Activated CD4-positive, alpha-beta memory T cell treated with anti-CD3 and anti-CD28 coated beads, Interleukin-2, amount 10 ng/mL, durations not matched to agents 7 days and 5 days (primary cell): ENCODE measurements around the gene OR52W1. TPM values are rescaled to one million over a fixed set of nuclear protein-coding genes. Genes with fewer than 3 reads are reported as not detected.

Source experiments
- CTCF ChIA-PET: fragments of 350-600 bp; sonication (Branson Sonifier 250); formaldehyde crosslinking; loops from one replicate; lab custom pipeline; 2021; ENCODE audit warnings: antibody characterized with exemption, inconsistent platforms; lab: Charles Lee
- POLR2A ChIA-PET: fragments of 350-600 bp; sonication (Branson Sonifier 250); formaldehyde crosslinking; loops from one replicate; lab custom pipeline; 2021; ENCODE audit warnings: antibody characterized with exemption; lab: Charles Lee
- DNase-seq: peaks from one replicate; pipeline ENCODE4 v3.0.0-alpha.2; 2020
- H3K27ac Mint-ChIP-seq: one replicate; pipeline ENCODE4 v1.8.0; 2021; ENCODE audit warnings: mild to moderate bottlenecking, mixed read lengths
- H3K27me3 Mint-ChIP-seq: one replicate; pipeline ENCODE4 v1.8.0; 2021; ENCODE audit warnings: mixed read lengths
- H3K36me3 Mint-ChIP-seq: one replicate; pipeline ENCODE4 v1.8.0; 2021; ENCODE audit warnings: low read depth, mixed read lengths
- H3K4me1 Mint-ChIP-seq: one replicate; pipeline ENCODE4 v1.8.0; 2021; ENCODE audit warnings: mixed read lengths
- H3K4me3 Mint-ChIP-seq: one replicate; pipeline ENCODE4 v1.8.0; 2021; ENCODE audit warnings: mild to moderate bottlenecking, mixed read lengths
- H3K9me3 Mint-ChIP-seq: one replicate; pipeline ENCODE4 v1.8.0; 2021; ENCODE audit warnings: mixed read lengths
- total RNA-seq, 2 experiments: library from RNA; stranded (reverse); gene quantifications; one replicate each; pipeline ENCODE4 v1.2.3, GENCODE V29; 2021

The OR52W1 gene
- total RNA-seq, 2 experiments from 2014 or later: not detected

- Mint-ChIP-seq H3K9me3 (no peaks in the 10 kb centered on the region), H3K27me3 (no peaks in the 10 kb centered on the region), H3K4me3 (no peak overlapping the region), H3K36me3 (peaks cover 4% of the 10 kb centered on the region), H3K27ac (no peak overlapping the region), H3K4me1 (peaks cover 34% of the 10 kb centered on the region)
- POLR2A ChIA-PET: no interaction called here
- no peak for DNase-seq
- CTCF ChIA-PET: no interaction called here
Measured at GRCh38 chr11:6202041-6202440, 3.0 kb downstream of the OR52W1 start.

- DNase-seq: peak; percentile 23
- Mint-ChIP-seq H3K4me1 (peaks cover 30% of the 10 kb centered on the region), H3K9me3 (no peaks in the 10 kb centered on the region), H3K27me3 (no peaks in the 10 kb centered on the region), H3K36me3 (peaks cover 4% of the 10 kb centered on the region), H3K4me3 (no peak overlapping the region), H3K27ac (no peak overlapping the region)
- ChIA-PET CTCF (no interaction called here), POLR2A (interaction anchor here (1.0 kb wide), 1 partner anchor 31 kb away, joined by 3 read pairs; the partner anchor contains the start of gene FHIP1B)
Measured at GRCh38 chr11:6203327-6203726, 4.3 kb downstream of the OR52W1 start.

GRCh38 chr11:6204706-6205105, 5.7 kb downstream of the OR52W1 start:
- H3K4me3 Mint-ChIP-seq: no peak overlapping the region
- H3K27me3 Mint-ChIP-seq: no peaks in the 10 kb centered on the region
- peaks cover 13% of the 10 kb centered on the region for H3K36me3 Mint-ChIP-seq
- POLR2A ChIA-PET: no interaction called here
- no peak for DNase-seq
- no peak overlapping the region for H3K27ac Mint-ChIP-seq
- CTCF ChIA-PET: interaction anchor here (0.9 kb wide), 1 partner anchor 174 kb away, joined by 3 read pairs; no protein-coding TSS in a partner anchor
- H3K9me3 Mint-ChIP-seq: no peaks in the 10 kb centered on the region
- H3K4me1 Mint-ChIP-seq: peaks cover 30% of the 10 kb centered on the region

GRCh38 chr11:6205366-6205765, 6.3 kb downstream of the OR52W1 start, which contains the start of gene C11orf42:
TSS of gene C11orf42 (plus strand) at chr11:6205557. CDS start at chr11:6205616, 59 bp downstream.
- H3K9me3 Mint-ChIP-seq: no peaks in the 10 kb centered on the region
- no peak within 1 kb of the TSS for H3K4me3 Mint-ChIP-seq
- peaks cover 13% of the 10 kb centered on the region for H3K36me3 Mint-ChIP-seq
- no peak within 1 kb of the TSS for H3K27ac Mint-ChIP-seq
- POLR2A ChIA-PET: no interaction called here
- CTCF ChIA-PET: no interaction called here
- H3K4me1 Mint-ChIP-seq: peaks cover 30% of the 10 kb centered on the region
- no peaks in the 10 kb centered on the region for H3K27me3 Mint-ChIP-seq
- no peak for DNase-seq

- Mint-ChIP-seq H3K4me1 (peaks cover 23% of the 10 kb centered on the region), H3K27me3 (no peaks in the 10 kb centered on the region), H3K9me3 (no peaks in the 10 kb centered on the region), H3K27ac (no peak overlapping the region), H3K36me3 (peaks cover 15% of the 10 kb centered on the region), H3K4me3 (no peak overlapping the region)
- DNase-seq: no peak
- CTCF ChIA-PET: interaction anchor here (1.7 to 1.9 kb wide), 2 partner anchors 44 to 156 kb away, joined by 4 read pairs; no protein-coding TSS in a partner anchor
- POLR2A ChIA-PET: interaction anchor here (1.4 kb wide), 1 partner anchor 18 kb away, joined by 3 read pairs; no protein-coding TSS in a partner anchor
Measured at GRCh38 chr11:6206456-6207180, 7.6 kb downstream of the OR52W1 start.

- ChIA-PET CTCF (no interaction called here), POLR2A (no interaction called here)
- no peak for DNase-seq
- Mint-ChIP-seq H3K27me3 (no peaks in the 10 kb centered on the region), H3K27ac (no peak overlapping the region), H3K4me3 (no peak overlapping the region), H3K36me3 (peaks cover 15% of the 10 kb centered on the region), H3K4me1 (no peaks in the 10 kb centered on the region), H3K9me3 (no peaks in the 10 kb centered on the region)
Measured at GRCh38 chr11:6209801-6210200, 10.8 kb downstream of the OR52W1 start.

- H3K9me3 Mint-ChIP-seq: no peaks in the 10 kb centered on the region
- H3K4me1 Mint-ChIP-seq: no peaks in the 10 kb centered on the region
- CTCF ChIA-PET: no interaction called here
- no peak overlapping the region for H3K4me3 Mint-ChIP-seq
- H3K27me3 Mint-ChIP-seq: no peaks in the 10 kb centered on the region
- POLR2A ChIA-PET: no interaction called here
- peaks cover 17% of the 10 kb centered on the region for H3K36me3 Mint-ChIP-seq
- H3K27ac Mint-ChIP-seq: no peak overlapping the region
- no peak for DNase-seq
Measured at GRCh38 chr11:6210274-6210955, 11.4 kb downstream of the OR52W1 start.

- no peaks in the 10 kb centered on the region for H3K27me3 Mint-ChIP-seq
- peaks cover 19% of the 10 kb centered on the region for H3K36me3 Mint-ChIP-seq
- ChIA-PET CTCF (no interaction called here), POLR2A (no interaction called here)
- H3K4me1 Mint-ChIP-seq: peaks cover 5% of the 10 kb centered on the region
- H3K4me3 Mint-ChIP-seq: no peak overlapping the region
- H3K9me3 Mint-ChIP-seq: no peaks in the 10 kb centered on the region
- no peak overlapping the region for H3K27ac Mint-ChIP-seq
- no peak for DNase-seq
Measured at GRCh38 chr11:6214530-6214929, 15.5 kb downstream of the OR52W1 start.

- POLR2A ChIA-PET: interaction anchor here (0.9 to 2.3 kb wide), 2 partner anchors 18 to 41 kb away, joined by 3 to 7 read pairs; partner anchors contain the start of gene FHIP1B
- no peak for DNase-seq
- peaks cover 9% of the 10 kb centered on the region for H3K4me1 Mint-ChIP-seq
- peaks cover 29% of the 10 kb centered on the region for H3K36me3 Mint-ChIP-seq
- CTCF ChIA-PET: interaction anchor here (0.7 to 1.8 kb wide), 3 partner anchors 34 to 146 kb away, joined by 3 to 4 read pairs (median 3); no protein-coding TSS in a partner anchor
- no peaks in the 10 kb centered on the region for H3K9me3 Mint-ChIP-seq
- no peak overlapping the region for H3K4me3 Mint-ChIP-seq
- H3K27ac Mint-ChIP-seq: no peak overlapping the region
- H3K27me3 Mint-ChIP-seq: no peaks in the 10 kb centered on the region
Measured at GRCh38 chr11:6216501-6216900, 17.5 kb downstream of the OR52W1 start.

GRCh38 chr11:6217722-6218121, 18.7 kb downstream of the OR52W1 start:
- H3K4me3 Mint-ChIP-seq: no peak overlapping the region
- no peaks in the 10 kb centered on the region for H3K27me3 Mint-ChIP-seq
- ChIA-PET CTCF (no interaction called here), POLR2A (interaction anchor here (1.1 kb wide), 1 partner anchor 12 kb away, joined by 3 read pairs; no protein-coding TSS in a partner anchor)
- peaks cover 37% of the 10 kb centered on the region for H3K36me3 Mint-ChIP-seq
- no peak for DNase-seq
- H3K27ac Mint-ChIP-seq: no peak overlapping the region
- peaks cover 9% of the 10 kb centered on the region for H3K4me1 Mint-ChIP-seq
- H3K9me3 Mint-ChIP-seq: no peaks in the 10 kb centered on the region

GRCh38 chr11:6219359-6219758, 20.3 kb downstream of the OR52W1 start:
- peaks cover 9% of the 10 kb centered on the region for H3K4me1 Mint-ChIP-seq
- no peak overlapping the region for H3K4me3 Mint-ChIP-seq
- DNase-seq: no peak
- POLR2A ChIA-PET: interaction anchor here (1.1 kb wide), 1 partner anchor 184 kb away, joined by 3 read pairs; no protein-coding TSS in a partner anchor
- H3K27me3 Mint-ChIP-seq: no peaks in the 10 kb centered on the region
- CTCF ChIA-PET: no interaction called here
- no peaks in the 10 kb centered on the region for H3K9me3 Mint-ChIP-seq
- H3K27ac Mint-ChIP-seq: no peak overlapping the region
- H3K36me3 Mint-ChIP-seq: peaks cover 37% of the 10 kb centered on the region

GRCh38 chr11:6223854-6224253, 24.8 kb downstream of the OR52W1 start:
- POLR2A ChIA-PET: interaction anchor here (1.3 kb wide), 1 partner anchor 17 kb away, joined by 3 read pairs; no protein-coding TSS in a partner anchor
- no peak for DNase-seq
- peaks cover 17% of the 10 kb centered on the region for H3K4me1 Mint-ChIP-seq
- H3K27me3 Mint-ChIP-seq: no peaks in the 10 kb centered on the region
- H3K27ac Mint-ChIP-seq: no peak overlapping the region
- H3K9me3 Mint-ChIP-seq: no peaks in the 10 kb centered on the region
- peaks cover 29% of the 10 kb centered on the region for H3K36me3 Mint-ChIP-seq
- CTCF ChIA-PET: no interaction called here
- H3K4me3 Mint-ChIP-seq: no peak overlapping the region

GRCh38 chr11:6224421-6224820, 25.4 kb downstream of the OR52W1 start:
- CTCF ChIA-PET: no interaction called here
- POLR2A ChIA-PET: interaction anchor here (1.3 kb wide), 1 partner anchor 18 kb away, joined by 3 read pairs; no protein-coding TSS in a partner anchor

More at GRCh38 chr11:6224421-6224820, 25.4 kb downstream of the OR52W1 start:
- Mint-ChIP-seq H3K4me3 (no peak overlapping the region), H3K27me3 (no peaks in the 10 kb centered on the region), H3K9me3 (no peaks in the 10 kb centered on the region), H3K4me1 (peaks cover 16% of the 10 kb centered on the region), H3K36me3 (peaks cover 31% of the 10 kb centered on the region), H3K27ac (no peak overlapping the region)
- DNase-seq: no peak
